ENCODE results near the gene CPED1. TPM values are rescaled to one million over a fixed set of nuclear protein-coding genes. Genes with fewer than 3 reads are reported as not detected.
"Not testable (repeated sequence)": the region's sequence is repeated elsewhere in the genome, so short reads cannot be mapped to it uniquely, and the experiment has no call there.

The CPED1 gene
- total RNA-seq, 1 donor from 2014 or later, result 58.6 TPM

- DNase-seq (ENCODE audit: low spot score), result no peak
These were observed 109.1 kb downstream of the CPED1 start for GRCh38 chr7:121097577-121097976.

- DNase-seq (ENCODE audit: low spot score), result no peak
These were observed 111.1 kb downstream of the CPED1 start for GRCh38 chr7:121099572-121099971.

GRCh38 chr7:121101083-121101482, 112.6 kb downstream of the CPED1 start:
- DNase-seq (ENCODE audit: low spot score), result no peak

- no peak for DNase-seq (ENCODE audit: low spot score)
These were observed 113.1 kb downstream of the CPED1 start for GRCh38 chr7:121101621-121102020.

GRCh38 chr7:121102619-121103018, 114.1 kb downstream of the CPED1 start:
- no peak for DNase-seq (ENCODE audit: low spot score)

GRCh38 chr7:121103086-121103485, 114.6 kb downstream of the CPED1 start:
- DNase-seq (ENCODE audit: low spot score), result no peak

- DNase-seq (ENCODE audit: low spot score), result no peak
These were observed 115.1 kb downstream of the CPED1 start for GRCh38 chr7:121103579-121103978.

- no peak for DNase-seq (ENCODE audit: low spot score)
These were observed 116.8 kb downstream of the CPED1 start for GRCh38 chr7:121105262-121105661.

GRCh38 chr7:121107923-121108498, 119.5 kb downstream of the CPED1 start:
- DNase-seq (ENCODE audit: low spot score), result no peak

GRCh38 chr7:121109145-121109544, 120.6 kb downstream of the CPED1 start:
- DNase-seq (ENCODE audit: low spot score), result no peak

GRCh38 chr7:121113288-121113687, 124.8 kb downstream of the CPED1 start:
- no peak for DNase-seq (ENCODE audit: low spot score)

GRCh38 chr7:121116396-121116795, 127.9 kb downstream of the CPED1 start:
- no peak for DNase-seq (ENCODE audit: low spot score)

- no peak for DNase-seq (ENCODE audit: low spot score)
These were observed 130.5 kb downstream of the CPED1 start for GRCh38 chr7:121119047-121119446.

GRCh38 chr7:121123032-121123431, 134.5 kb downstream of the CPED1 start:
- no peak for DNase-seq (ENCODE audit: low spot score)

GRCh38 chr7:121125454-121125853, 136.9 kb downstream of the CPED1 start:
- DNase-seq (ENCODE audit: low spot score), result not testable (repeated sequence)

- no peak for DNase-seq (ENCODE audit: low spot score)
These were observed 137.7 kb downstream of the CPED1 start for GRCh38 chr7:121126201-121126600.

GRCh38 chr7:121126801-121127534, 138.5 kb downstream of the CPED1 start:
- no peak for DNase-seq (ENCODE audit: low spot score)

- no peak for DNase-seq (ENCODE audit: low spot score)
These were observed 144.4 kb downstream of the CPED1 start for GRCh38 chr7:121132940-121133339.

GRCh38 chr7:121133444-121133843, 144.9 kb downstream of the CPED1 start:
- no peak for DNase-seq (ENCODE audit: low spot score)

- no peak for DNase-seq (ENCODE audit: low spot score)
These were observed 149.1 kb downstream of the CPED1 start for GRCh38 chr7:121137580-121137979.

- DNase-seq (ENCODE audit: low spot score), result no peak
These were observed 149.9 kb downstream of the CPED1 start for GRCh38 chr7:121138262-121138933.

GRCh38 chr7:121139427-121139826, 150.9 kb downstream of the CPED1 start:
- no peak for DNase-seq (ENCODE audit: low spot score)

- DNase-seq (ENCODE audit: low spot score), result no peak
These were observed 152.3 kb downstream of the CPED1 start for GRCh38 chr7:121140790-121141189.

Measured in mucosa of gallbladder (tissue), 1 donor.